GM13976 (cell line): ENCODE data around the gene AMOTL1.

ENCODE experiments used
- DNase-seq: peaks from one replicate; pipeline ENCODE4 v3.0.0; 2012; ENCODE audit warnings: low spot score
- CTCF ChIP-seq: IDR thresholded peaks from 2 replicates; pipeline ENCODE4 v1.5.1; 2012; ENCODE audit warnings: borderline replicate concordance, mild to moderate bottlenecking; ENCODE audit not compliant: insufficient read depth; ENCODE audit errors: extremely low read depth, missing control alignments, control extremely low read depth
- in situ Hi-C: fragments of 300-500 bp; cut with MboI; formaldehyde crosslinking; loops from one replicate; pipeline ENCODE4 v1.12.0; 2022; ENCODE audit warnings: low sequenced_read_pairs, mixed read lengths, inconsistent platforms; ENCODE audit not compliant: unreplicated experiment

Gene AMOTL1

GRCh38 chr11:94767701-94768601 is at the start of gene AMOTL1:
TSS of gene AMOTL1 (plus strand) at chr11:94768356. CDS start at chr11:94768512, 156 bp downstream.
- TF ChIP-seq CTCF: no peak
- in situ Hi-C loops: no loop called here
- DNase-seq: peak; percentile 39

GRCh38 chr11:94719876-94720275 is 48.3 kb upstream of the AMOTL1 start:
- in situ Hi-C loops: no loop called here
- TF ChIP-seq CTCF: no peak
- no peak for DNase-seq

- TF ChIP-seq CTCF: no peak
- in situ Hi-C loops: no loop called here
These were observed 46.4 kb upstream of the AMOTL1 start for GRCh38 chr11:94721565-94722292.

GRCh38 chr11:94722735-94723134 is 45.4 kb upstream of the AMOTL1 start:
- in situ Hi-C loops: no loop called here
- no peak for TF ChIP-seq CTCF
- DNase-seq: no peak

More at GRCh38 chr11:94721565-94722292, 46.4 kb upstream of the AMOTL1 start:
- no peak for DNase-seq

- no peak for TF ChIP-seq CTCF
- in situ Hi-C loops: no loop called here
- DNase-seq: no peak
These were observed 43.1 kb upstream of the AMOTL1 start for GRCh38 chr11:94725097-94725496.

- in situ Hi-C loops: no loop called here
- TF ChIP-seq CTCF: no peak
- DNase-seq: no peak
These were observed 40.3 kb upstream of the AMOTL1 start for GRCh38 chr11:94727819-94728218.
